EL (cell line): ENCODE results near the gene PABPN1.

Experiments
- DNase-seq: peaks from one replicate; pipeline ENCODE4 v3.0.0-alpha.2; 2016

PABPN1 gene

DNA sequence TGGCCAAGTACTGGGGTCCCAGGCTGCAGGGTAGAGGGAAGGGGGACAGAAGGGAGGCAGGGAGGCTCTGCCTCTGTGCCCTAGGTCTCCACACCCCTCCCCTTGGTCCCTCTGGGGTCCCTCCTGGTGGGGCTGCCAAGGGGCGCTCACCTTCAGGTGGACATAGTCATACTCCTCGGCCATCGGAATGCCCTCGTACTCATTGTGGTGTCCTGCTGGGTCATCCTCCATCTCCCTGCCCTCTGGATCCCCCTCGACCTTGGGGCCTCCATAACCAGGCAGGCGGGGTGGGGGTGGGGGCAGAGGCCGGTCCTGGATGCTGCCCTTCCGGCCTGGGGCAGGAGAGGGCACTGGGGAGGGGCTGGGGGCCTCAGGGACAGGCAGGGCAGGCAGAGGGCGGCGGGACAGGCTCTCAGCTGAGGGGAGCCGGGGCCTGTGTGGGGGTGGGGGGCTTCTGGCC, 37.9 kb downstream of the PABPN1 start:
- DNase-seq = no peak

DNA sequence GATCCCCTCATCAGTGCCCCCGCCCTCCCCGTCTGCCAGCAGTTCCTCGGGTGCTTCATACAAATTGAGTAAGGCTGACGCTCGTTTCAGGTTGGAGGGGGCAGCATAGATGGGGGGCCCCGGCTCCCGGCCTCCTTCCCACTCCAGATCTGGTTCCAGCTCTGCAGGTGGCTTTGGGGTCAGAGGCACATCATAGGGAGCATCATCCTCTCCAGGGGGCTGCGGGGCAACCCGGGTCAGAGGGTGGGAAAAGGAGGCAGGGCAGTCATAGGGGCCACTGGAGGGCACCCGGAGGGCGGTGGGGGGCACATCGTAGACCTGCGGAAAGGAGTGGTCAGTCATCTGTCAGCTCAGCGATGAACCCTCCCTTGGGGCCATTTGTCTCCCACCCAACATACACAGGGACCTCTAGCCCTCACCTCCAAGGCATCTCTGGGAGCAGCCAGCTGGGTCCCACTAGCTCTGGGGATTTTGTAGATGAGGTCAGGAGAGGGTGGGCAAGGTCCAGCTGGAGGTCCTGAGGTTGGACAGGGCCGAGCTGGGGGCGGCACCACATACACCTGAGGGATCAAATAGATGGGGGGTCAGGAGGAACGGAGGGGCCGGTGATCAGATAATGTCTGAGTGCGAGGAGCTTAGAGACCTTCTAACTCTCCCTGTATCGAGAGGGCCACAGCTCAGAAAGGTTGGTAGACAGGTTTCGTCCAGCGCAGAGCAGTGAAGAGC, 38.6 kb downstream of the PABPN1 start:
- no peak for DNase-seq

DNA sequence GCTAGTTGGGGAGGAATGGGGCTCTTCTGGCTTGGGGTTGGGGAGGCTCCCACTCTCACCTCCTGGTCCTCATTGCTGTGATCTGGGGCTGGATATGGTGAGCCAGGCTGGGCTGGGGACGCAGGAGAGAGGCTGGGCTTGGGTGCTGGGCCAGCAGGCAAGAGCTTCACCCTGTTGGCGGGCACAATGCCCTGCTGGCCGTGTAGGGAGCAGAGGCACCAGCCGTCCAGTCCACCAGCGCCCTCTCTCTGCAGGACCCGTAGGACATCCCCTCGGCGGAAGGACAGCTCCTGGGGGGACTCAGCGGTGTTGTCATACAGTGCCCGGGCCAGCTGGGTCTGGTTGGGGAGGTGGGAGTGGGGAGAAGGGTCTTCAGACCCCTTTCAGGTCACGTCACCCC, 39.2 kb downstream of the PABPN1 start:
- no peak for DNase-seq

DNA sequence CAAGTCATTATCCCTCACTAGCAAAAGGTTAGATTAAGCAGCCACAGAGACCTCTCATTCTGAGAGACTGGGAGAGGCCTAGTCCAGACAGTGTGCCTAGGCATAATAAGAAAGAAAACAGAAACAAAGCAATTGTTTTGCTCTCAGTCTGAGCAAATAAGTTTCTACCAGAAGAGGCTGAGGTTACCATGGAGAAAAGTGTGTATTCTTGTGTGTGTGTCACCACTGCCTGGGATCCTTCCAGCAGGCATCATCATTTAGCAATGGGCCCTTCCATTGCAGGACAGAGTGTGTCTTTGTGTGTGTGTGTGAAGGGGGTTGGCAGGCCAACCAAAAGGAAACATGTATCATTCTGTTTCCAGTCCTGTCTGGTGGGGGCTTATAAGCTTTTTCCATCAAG, 40.1 kb downstream of the PABPN1 start:
- DNase-seq = no peak

DNA sequence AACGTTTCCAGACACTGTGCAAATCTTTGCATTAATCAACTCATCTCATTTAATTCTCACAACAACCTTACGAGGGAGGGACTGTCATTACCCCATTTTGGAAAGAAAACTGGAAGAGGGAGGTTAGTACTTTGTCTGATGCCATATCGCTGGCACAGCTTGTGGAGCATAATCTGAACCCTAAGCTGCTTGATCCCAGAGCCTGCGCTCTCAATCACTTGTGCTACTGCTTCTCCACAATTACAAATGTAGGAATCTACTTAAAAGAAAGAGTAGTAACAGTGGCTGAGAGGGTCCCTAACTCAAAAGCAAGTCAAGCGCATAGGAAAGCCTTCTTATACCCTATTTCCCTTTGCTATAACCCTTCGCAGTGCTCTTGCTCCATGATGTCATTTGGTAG, 40.5 kb downstream of the PABPN1 start:
- DNase-seq = no peak

DNA sequence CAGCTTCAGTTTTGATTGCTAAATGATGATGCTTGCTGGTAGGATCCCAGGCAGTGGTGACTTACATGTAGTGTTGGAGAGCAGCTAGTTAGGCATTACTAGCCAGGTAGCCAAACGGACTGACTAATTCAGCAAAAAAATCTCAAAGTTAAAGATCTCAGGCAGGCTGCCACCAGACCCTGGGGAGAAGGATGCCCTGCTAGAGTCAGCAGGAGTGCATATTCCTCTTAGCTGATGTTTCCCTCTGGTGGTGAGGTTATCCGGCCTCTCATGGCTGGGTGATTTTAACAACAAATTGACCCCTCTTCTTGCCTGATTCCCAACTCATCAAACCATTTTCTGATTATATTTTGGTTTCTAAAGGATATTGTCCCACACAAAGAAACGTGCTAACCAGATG, 40.9 kb downstream of the PABPN1 start:
- peak; percentile 17 for DNase-seq

DNA sequence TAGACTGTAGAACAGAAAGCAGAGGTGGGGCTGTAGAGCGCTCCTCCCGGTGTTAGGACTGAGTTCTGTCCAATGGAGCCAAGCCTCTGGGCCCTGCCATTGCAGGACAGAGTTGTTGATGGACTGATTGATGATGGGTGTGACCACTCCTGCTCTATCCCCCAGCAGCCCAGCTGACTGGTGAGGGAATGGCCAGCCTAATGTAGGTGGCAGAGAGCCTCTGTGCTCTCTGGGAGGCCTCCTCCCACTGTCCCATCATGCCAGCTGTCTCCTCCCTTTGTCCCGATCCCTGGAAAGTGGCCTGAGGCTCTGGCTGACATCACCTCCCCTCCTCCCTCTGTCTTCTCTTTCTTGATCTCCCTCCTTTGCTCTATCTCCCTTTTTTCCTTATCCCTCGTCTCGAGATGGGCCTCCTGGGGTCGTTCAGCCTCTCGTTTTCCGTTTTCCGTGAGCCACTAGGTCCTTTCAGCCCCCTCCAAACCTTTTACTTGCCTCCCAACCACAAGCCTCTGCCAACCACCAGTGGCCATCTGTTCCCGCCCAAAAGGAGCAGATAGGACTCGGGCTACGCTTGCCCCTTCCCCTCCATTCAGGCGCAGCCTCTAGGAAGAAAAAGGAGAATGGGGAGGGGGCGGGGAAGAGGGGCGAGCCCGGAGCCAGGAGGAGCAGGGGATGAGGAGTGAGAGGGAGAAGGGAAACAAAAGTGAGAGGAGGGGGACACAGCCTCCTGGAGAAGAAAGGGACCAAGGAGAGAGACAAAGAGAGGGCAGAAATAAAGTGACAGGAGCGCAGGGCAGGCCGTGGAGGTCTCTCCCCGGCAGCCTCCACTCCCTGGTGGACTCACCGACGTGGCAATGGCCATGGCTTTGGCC, 43.1 kb downstream of the PABPN1 start:
- peak; percentile 36 for DNase-seq

DNA sequence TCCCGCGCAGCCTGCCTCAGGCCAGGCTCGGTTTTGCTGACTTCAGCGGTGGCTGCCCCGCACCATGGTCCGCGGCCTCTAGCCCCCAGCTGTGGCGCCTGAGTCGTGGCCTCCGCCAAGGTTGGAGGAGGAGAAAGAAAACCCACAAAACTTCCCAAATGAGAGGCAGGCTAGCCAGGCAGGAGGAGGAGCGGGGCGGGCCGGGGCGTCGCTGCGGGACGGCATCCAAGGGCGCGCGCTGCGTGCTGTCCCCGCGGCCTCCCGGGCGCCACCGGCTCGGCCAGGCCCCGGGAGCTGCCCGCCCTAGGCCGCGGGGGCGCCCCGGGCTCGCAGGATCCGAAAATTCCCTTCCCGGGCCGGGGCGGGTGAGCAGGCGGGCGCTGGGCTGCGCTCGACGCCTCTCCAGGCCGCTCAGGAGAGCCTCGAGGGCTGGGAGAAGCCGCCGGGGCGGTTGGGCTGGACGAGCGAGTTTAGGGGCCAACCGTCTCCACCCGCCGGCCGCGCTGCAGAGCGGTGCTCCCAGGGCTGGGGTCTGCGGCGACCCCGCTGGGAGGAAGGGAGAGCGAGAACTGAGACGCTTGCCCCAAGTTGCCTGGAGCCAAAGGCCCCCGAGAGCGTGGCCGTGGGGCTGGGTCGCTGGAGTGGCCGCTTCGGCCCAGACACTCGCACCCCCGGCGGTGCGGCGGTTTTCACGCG, 43.9 kb downstream of the PABPN1 start, which contains the start of gene EFS:
Gene EFS (minus strand): TSS at position 137 of the 696 bp plus-strand sequence. CDS start 147 bp downstream, outside the sequence.
- DNase-seq = peak; percentile 12

DNA sequence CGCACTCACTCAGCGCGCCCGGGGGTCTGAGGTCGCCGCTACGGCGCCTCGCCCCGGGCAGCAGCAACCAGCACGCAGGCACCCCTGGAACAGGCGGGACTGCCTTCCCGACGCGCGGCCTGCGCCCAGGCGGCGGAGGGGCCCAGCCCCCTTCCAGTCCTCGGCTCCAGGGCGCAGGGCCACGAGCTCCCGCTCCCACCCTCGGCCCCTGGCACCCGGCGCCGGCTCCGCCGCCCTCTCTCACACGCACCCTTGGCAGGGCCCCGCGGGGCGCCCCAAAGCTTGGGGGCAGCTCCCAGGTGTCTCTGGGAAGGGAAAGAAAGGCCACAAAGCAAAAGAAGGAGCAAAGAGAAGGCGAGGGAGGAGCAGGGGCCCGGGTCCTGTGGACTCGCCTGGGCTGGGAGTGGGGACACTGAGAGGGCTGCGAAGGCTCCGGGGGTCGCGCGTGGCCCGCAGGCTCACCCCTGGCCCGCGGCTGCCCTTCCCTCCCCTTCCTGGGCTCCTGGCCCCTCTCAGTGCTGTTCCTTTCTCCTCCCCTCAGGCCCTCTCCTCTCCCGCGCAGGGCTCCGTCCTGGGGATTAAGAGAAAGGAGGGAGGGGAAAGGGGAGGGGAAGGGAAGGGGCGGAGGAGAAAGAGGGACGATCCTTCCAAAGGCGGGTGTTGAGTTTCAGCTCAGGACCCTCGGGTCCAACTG, 44.6 kb downstream of the PABPN1 start:
- DNase-seq = peak; percentile 69

DNA sequence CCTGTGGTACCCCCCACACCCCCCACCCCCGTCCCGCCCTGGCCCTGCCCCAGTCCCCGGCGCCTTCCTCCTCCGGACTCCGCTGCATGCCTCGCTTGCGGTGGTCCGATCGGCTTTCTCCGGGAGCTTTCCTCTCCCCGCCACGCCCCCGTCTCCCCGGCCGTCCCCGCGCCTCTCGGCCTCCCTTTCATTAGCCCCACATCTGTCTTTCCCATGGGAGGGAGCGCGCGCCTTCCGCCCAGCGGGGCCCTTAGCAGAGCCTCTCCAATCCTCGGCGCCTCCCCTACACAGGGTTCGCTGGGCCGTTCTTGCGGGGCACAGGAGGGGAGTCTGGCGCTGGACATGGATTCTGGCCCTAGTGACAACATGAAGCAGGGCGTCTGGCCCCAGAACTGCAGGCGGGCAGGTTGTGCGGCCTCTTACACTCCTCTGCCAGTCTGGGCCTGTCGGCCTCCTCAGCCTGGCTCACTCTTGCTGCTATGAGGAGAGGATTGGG, 45.2 kb downstream of the PABPN1 start:
- peak; percentile 66 for DNase-seq

DNA sequence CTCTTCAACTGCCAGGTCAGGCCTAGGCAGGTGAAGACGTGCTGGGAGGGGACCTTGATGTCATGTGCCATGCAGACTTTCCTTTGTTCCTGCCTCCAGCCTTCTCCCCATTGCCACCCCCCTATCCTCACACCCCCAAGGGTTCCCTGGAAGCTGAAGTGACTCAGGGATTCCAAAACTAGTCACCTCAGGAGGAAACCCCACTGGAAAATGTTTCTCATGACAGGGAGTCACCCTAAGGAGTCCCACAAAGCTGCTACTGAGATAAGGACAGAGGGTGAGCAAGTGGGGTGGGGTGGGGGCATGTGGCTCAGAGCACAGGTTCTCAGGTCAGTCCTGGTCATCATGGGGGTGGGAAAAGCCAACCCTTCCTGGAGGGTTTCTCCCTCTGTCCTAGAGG, 49.0 kb downstream of the PABPN1 start:
- no peak for DNase-seq

DNA sequence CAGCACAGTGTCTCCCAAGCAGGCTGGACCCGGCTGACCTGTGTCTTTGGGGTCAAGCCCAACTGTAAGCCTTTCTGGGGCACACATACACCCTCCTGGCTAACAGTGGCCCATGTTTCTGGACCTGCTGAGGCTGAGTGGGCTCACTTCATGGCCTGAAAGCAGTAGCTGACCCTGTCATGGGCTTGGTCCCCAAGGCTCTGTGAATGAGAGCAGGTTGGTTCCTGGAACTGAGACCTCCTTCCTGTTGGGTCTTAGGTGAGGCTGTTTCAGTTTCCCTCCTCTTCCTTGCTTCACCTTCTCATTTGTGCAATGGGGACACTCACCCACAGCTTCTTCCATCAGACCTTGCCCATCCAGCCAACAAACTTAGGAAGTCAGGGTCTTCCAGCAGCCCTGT, 50.6 kb downstream of the PABPN1 start:
- DNase-seq = no peak

DNA sequence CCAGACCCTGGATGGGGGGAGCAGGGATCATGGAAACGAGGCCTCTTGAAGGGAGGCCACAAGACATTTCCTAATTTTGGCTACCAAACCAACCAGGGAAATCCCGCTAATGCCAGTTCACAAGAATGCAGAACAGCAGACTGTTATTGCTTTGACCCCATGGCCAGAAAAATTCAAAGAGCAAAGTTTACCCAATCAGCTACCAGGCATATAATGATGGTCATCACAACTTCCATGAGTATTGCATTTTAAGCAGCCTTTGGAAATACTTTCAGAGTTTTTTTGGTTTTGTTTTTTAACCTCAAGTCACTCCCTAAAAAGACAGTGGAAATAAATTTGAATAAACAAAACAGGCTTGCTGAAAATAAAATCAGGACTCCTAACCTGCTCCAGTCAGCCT, 51.3 kb downstream of the PABPN1 start, which contains the start of gene IL25:
Gene IL25 (plus strand): TSS at position 301 of the 400 bp plus-strand sequence.
- no peak for DNase-seq

DNA sequence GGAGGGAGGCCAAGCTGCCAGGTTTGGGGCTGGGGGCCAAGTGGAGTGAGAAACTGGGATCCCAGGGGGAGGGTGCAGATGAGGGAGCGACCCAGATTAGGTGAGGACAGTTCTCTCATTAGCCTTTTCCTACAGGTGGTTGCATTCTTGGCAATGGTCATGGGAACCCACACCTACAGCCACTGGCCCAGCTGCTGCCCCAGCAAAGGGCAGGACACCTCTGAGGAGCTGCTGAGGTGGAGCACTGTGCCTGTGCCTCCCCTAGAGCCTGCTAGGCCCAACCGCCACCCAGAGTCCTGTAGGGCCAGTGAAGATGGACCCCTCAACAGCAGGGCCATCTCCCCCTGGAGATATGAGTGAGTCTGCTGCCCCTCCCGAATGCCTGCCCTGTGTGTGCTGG, 51.8 kb downstream of the PABPN1 start:
- DNase-seq = no peak
